ENCODE results near the gene ADGRE2. TPM values are rescaled to one million over a fixed set of nuclear protein-coding genes. Genes with fewer than 3 reads are reported as not detected.

ADGRE2 gene
- polyA plus RNA-seq, 3 donors: 13.1 to 91.1 (median 47.6) TPM

- no peak overlapping the region for H2AFZ ChIP-seq (ENCODE audit: insufficient read depth, low read depth, low read length, poor library complexity, severe bottlenecking)
- H3K27me3 Mint-ChIP-seq (ENCODE audit: low read depth in 3 of 3): no peaks in the 10 kb centered on the region
- no peak for DNase-seq
- intact Hi-C loops (cut with micrococcal nuclease): no loop called here
- no peak overlapping the region for H3K27ac ChIP-seq (ENCODE audit: low read depth in 1 of 2, low read length in 2 of 2)
- no peaks in the 10 kb centered on the region for H3K4me1 Mint-ChIP-seq
- H3K4me2 ChIP-seq (replicated peaks; ENCODE audit: extremely low read depth, low read length, poor library complexity, severe bottlenecking): no peak overlapping the region
- H3K36me3 Mint-ChIP-seq: peaks cover 47% of the 10 kb centered on the region in 2 donors
- no peaks in the 10 kb centered on the region for H3K27me3 ChIP-seq (ENCODE audit: control insufficient read depth in 2 of 2, insufficient read depth in 2 of 2, low read length in 2 of 2)
- H3K4me3 Mint-ChIP-seq: no peak overlapping the region
- H3K36me3 ChIP-seq (replicated peaks in 1 of 2; ENCODE audit: control insufficient read depth in 1 of 2, insufficient read depth in 2 of 2, low read length in 2 of 2): peaks cover 20 to 62% of the 10 kb centered on the region in 2 donors
- H3K4me3 ChIP-seq (replicated peaks in 1 of 3; ENCODE audit: low read depth in 2 of 3, low read length in 3 of 3): no peak overlapping the region
- no peaks in the 10 kb centered on the region for H3K79me2 ChIP-seq (ENCODE audit: insufficient read depth, low read length)
- H3K4me1 ChIP-seq (ENCODE audit: control insufficient read depth in 1 of 2, insufficient read depth in 2 of 2, low read length in 2 of 2): no peaks in the 10 kb centered on the region
- peaks cover 52 to 97% (median 88%) of the 10 kb centered on the region in 7 donors for H3K9me3 Mint-ChIP-seq
- H3K9ac ChIP-seq (ENCODE audit: insufficient read depth, low read length, poor library complexity, severe bottlenecking): no peak overlapping the region
- WGBS (ENCODE audit: insufficient coverage): no CpG with 5 or more reads among the region's 2 CpGs
- H4K20me1 ChIP-seq (ENCODE audit: insufficient read depth, low read length): no peaks in the 10 kb centered on the region
- TF ChIP-seq CTCF (IDR thresholded peaks at IDR 0.05): no peak
- peaks cover 65 to 91% of the 10 kb centered on the region in 2 donors for H3K9me3 ChIP-seq (replicated peaks in 1 of 2; ENCODE audit: control insufficient read depth in 1 of 2, insufficient read depth in 1 of 2, low read length in 2 of 2)
- H3K27ac Mint-ChIP-seq: no peak overlapping the region
Observed at GRCh38 chr19:14722127-14722526, 56.2 kb downstream of the ADGRE2 start.

- WGBS (ENCODE audit: insufficient coverage): 100% methylated on average over 1 of the region's 3 CpGs
- Mint-ChIP-seq H3K9me3 (peaks cover 68 to 97% (median 93%) of the 10 kb centered on the region in 7 donors), H3K36me3 (peaks cover 74 to 75% of the 10 kb centered on the region in 2 donors)
Observed at GRCh38 chr19:14719162-14719561, 59.2 kb downstream of the ADGRE2 start.

More at GRCh38 chr19:14719162-14719561, 59.2 kb downstream of the ADGRE2 start:
- no peak for TF ChIP-seq CTCF (IDR thresholded peaks at IDR 0.05)
- no peaks in the 10 kb centered on the region for H3K79me2 ChIP-seq (ENCODE audit: insufficient read depth, low read length)
- no peaks in the 10 kb centered on the region for H3K4me1 Mint-ChIP-seq
- DNase-seq: no peak
- no peak overlapping the region for H3K4me2 ChIP-seq (replicated peaks; ENCODE audit: extremely low read depth, low read length, poor library complexity, severe bottlenecking)
- no peak overlapping the region for H3K27ac ChIP-seq (ENCODE audit: low read depth in 1 of 2, low read length in 2 of 2)
- intact Hi-C loops (cut with micrococcal nuclease): no loop called here
- H3K4me3 ChIP-seq (replicated peaks in 1 of 3; ENCODE audit: low read depth in 2 of 3, low read length in 3 of 3): peak overlapping the region in 1 of 3 experiments; percentile 44
- no peaks in the 10 kb centered on the region for H4K20me1 ChIP-seq (ENCODE audit: insufficient read depth, low read length)
- H2AFZ ChIP-seq (ENCODE audit: insufficient read depth, low read depth, low read length, poor library complexity, severe bottlenecking): no peak overlapping the region
- H3K27ac Mint-ChIP-seq: no peak overlapping the region
- H3K4me1 ChIP-seq (ENCODE audit: control insufficient read depth in 1 of 2, insufficient read depth in 2 of 2, low read length in 2 of 2): no peaks in the 10 kb centered on the region
- peaks cover 69 to 95% of the 10 kb centered on the region in 2 donors for H3K9me3 ChIP-seq (replicated peaks in 1 of 2; ENCODE audit: control insufficient read depth in 1 of 2, insufficient read depth in 1 of 2, low read length in 2 of 2)
- no peaks in the 10 kb centered on the region for H3K27me3 ChIP-seq (ENCODE audit: control insufficient read depth in 2 of 2, insufficient read depth in 2 of 2, low read length in 2 of 2)
- H3K27me3 Mint-ChIP-seq (ENCODE audit: low read depth in 3 of 3): peaks cover 0 to 2% (median 0%) of the 10 kb centered on the region in 3 donors
- no peak overlapping the region for H3K4me3 Mint-ChIP-seq
- peaks cover 50 to 92% of the 10 kb centered on the region in 2 donors for H3K36me3 ChIP-seq (replicated peaks in 1 of 2; ENCODE audit: control insufficient read depth in 1 of 2, insufficient read depth in 2 of 2, low read length in 2 of 2)
- H3K9ac ChIP-seq (ENCODE audit: insufficient read depth, low read length, poor library complexity, severe bottlenecking): no peak overlapping the region

Measured in CD14-positive monocyte (primary cell).